GM12878 (cell line): ENCODE data around the gene RALGPS2. TPM values are rescaled to one million over a fixed set of nuclear protein-coding genes. Genes with fewer than 3 reads are reported as not detected.

Experiments used
- ATAC-seq: fragments of 200-7000 bp; cut with Tn5 transposase; 3 replicates; pipeline ENCODE4 v1.9.1; 2020; ENCODE audit warnings: mild to moderate bottlenecking, moderate library complexity
- BruUV-seq: library from RNA; stranded (reverse); fragments of 400-500 nt; replicated peaks from 2 replicates; lab custom pipeline; 2021; lab: Mats Ljungman, UMichigan
- CTCF ChIA-PET: fragments of 300-600 bp; sonication (Branson Sonifier 250); formaldehyde crosslinking; extraction: SDS; loops from one replicate; lab custom pipeline; 2021; ENCODE audit warnings: inconsistent platforms; lab: Yijun Ruan, JAX
- POLR2A ChIA-PET: fragments of 350-600 bp; formaldehyde crosslinking; extraction: SDS; loops from one replicate; lab custom pipeline; 2021; ENCODE audit warnings: inconsistent platforms; lab: Charles Lee
- RAD21 ChIA-PET: fragments of 300-600 bp; sonication (Branson Sonifier 250); formaldehyde crosslinking; loops from one replicate; lab custom pipeline; 2023; ENCODE audit warnings: antibody characterized with exemption; ENCODE audit not compliant: unreplicated experiment; lab: Charles Lee
- SMC1A ChIA-PET: fragments of 300-600 bp; sonication (Branson Sonifier 250); formaldehyde crosslinking; loops from one replicate; lab custom pipeline; 2023; ENCODE audit not compliant: unreplicated experiment, uncharacterized antibody; lab: Charles Lee
- DNase-seq: peaks from one replicate; pipeline ENCODE4 v3.0.0-alpha.2; 2011; ENCODE audit warnings: low read depth, low spot score
- FAIRE-seq: peaks from 3 replicates; lab custom pipeline; 2011; peaks lifted over from hg19 to GRCh38; lab: Jason Lieb, UNC
- H2AFZ ChIP-seq: 2 replicates; pipeline ENCODE4 v1.6.0; 2011; ENCODE audit warnings: low read depth, low read length, control low read depth; ENCODE audit not compliant: control insufficient read depth
- H3K27ac ChIP-seq: 2 replicates; pipeline ENCODE4 v1.5.1; 2011; ENCODE audit warnings: control low read depth; ENCODE audit not compliant: control insufficient read depth, insufficient read depth
- H3K27me3 ChIP-seq, 2 experiments: replicated peaks in 1 of 2; 2 replicates each; pipeline versions ENCODE4 v1.6.0 to v1.6.1; 2011; ENCODE audit warnings: low read length in 1 of 2; ENCODE audit not compliant: control insufficient read depth in 2 of 2, insufficient read depth in 2 of 2
- H3K36me3 ChIP-seq, 2 experiments: 2 replicates each; pipeline ENCODE4 v1.5.1; 2011; ENCODE audit warnings: low read length in 1 of 2; ENCODE audit not compliant: control insufficient read depth in 2 of 2, insufficient read depth in 2 of 2
- H3K4me1 ChIP-seq: 2 replicates; pipeline ENCODE4 v1.6.1; 2011; ENCODE audit warnings: mild to moderate bottlenecking, low read length, moderate library complexity, mixed read lengths; ENCODE audit not compliant: control insufficient read depth, insufficient read depth
- H3K4me2 ChIP-seq: 2 replicates; pipeline ENCODE4 v1.6.0; 2011; ENCODE audit warnings: control low read depth; ENCODE audit not compliant: control insufficient read depth, insufficient read depth
- H3K4me3 ChIP-seq: fragments of 200-600 bp; sonication (generic); 2 replicates; pipeline ENCODE4 v1.5.1; 2016
- H3K79me2 ChIP-seq: 2 replicates; pipeline ENCODE4 v1.6.0; 2011; ENCODE audit warnings: low read length; ENCODE audit not compliant: control insufficient read depth, insufficient read depth
- H3K9ac ChIP-seq: 2 replicates; pipeline ENCODE4 v1.8.0; 2011; ENCODE audit warnings: low read length, control low read depth, mixed read lengths; ENCODE audit not compliant: control insufficient read depth, insufficient read depth
- H3K9me3 ChIP-seq: replicated peaks from 3 replicates; pipeline ENCODE4 v1.5.1; 2011; ENCODE audit warnings: mild to moderate bottlenecking, low read length; ENCODE audit not compliant: control insufficient read depth, insufficient read depth
- H4K20me1 ChIP-seq: 2 replicates; pipeline ENCODE4 v1.6.0; 2011; ENCODE audit not compliant: control insufficient read depth, insufficient read depth
- BCL11A ChIP-seq: IDR thresholded peaks from 2 replicates; pipeline ENCODE4 v1.6.1; 2011; ENCODE audit warnings: low read depth, low read length
- HDAC2 ChIP-seq: fragments of 200-600 bp; sonication (generic); IDR thresholded peaks from 2 replicates; pipeline ENCODE4 v1.6.1; 2017
- JUNB ChIP-seq: IDR thresholded peaks from 2 replicates; pipeline ENCODE4 v1.6.1; 2016; ENCODE audit warnings: antibody characterized with exemption, mild to moderate bottlenecking
- MEF2A ChIP-seq: IDR thresholded peaks from 2 replicates; pipeline ENCODE4 v1.6.1; 2011; ENCODE audit warnings: low read depth, mild to moderate bottlenecking, low read length, moderate library complexity; ENCODE audit not compliant: insufficient read depth
- NFIC ChIP-seq: IDR thresholded peaks from 2 replicates; pipeline ENCODE4 v1.6.1; 2012; ENCODE audit warnings: low read depth, mild to moderate bottlenecking, inconsistent platforms, low read length, moderate library complexity
- NR2F1 ChIP-seq: fragments of 450-650 bp; conservative IDR thresholded peaks from 2 replicates; pipeline ENCODE4 v1.6.1; 2017; ENCODE audit warnings: mild to moderate bottlenecking
- PML ChIP-seq: IDR thresholded peaks from 2 replicates; pipeline ENCODE4 v1.6.1; 2012; ENCODE audit warnings: low read length, inconsistent platforms
- TAF1 ChIP-seq: IDR thresholded peaks from 2 replicates; pipeline ENCODE4 v1.6.1; 2011; ENCODE audit warnings: mild to moderate bottlenecking, low read depth, low read length, borderline replicate concordance
- TBL1XR1 ChIP-seq: IDR thresholded peaks from 2 replicates; pipeline ENCODE4 v1.6.1; 2012; ENCODE audit warnings: low read depth, low read length, improper control_type of control experiment
- ZNF207 ChIP-seq: fragments of 450-650 bp; IDR thresholded peaks from 2 replicates; pipeline ENCODE4 v1.6.1; 2014; ENCODE audit warnings: antibody characterized with exemption, mild to moderate bottlenecking, borderline replicate concordance
- ZNF622 ChIP-seq: fragments of 450-650 bp; IDR thresholded peaks from 2 replicates; pipeline ENCODE4 v1.6.1; 2017; ENCODE audit warnings: mild to moderate bottlenecking, inconsistent platforms
- WGBS: methylation state at CpG from one replicate; pipeline ENCODE4 v1.1.6; 2016; ENCODE audit warnings: low lambda C conversion rate; ENCODE audit not compliant: insufficient replicate concordance, insufficient coverage; ENCODE audit errors: missing lambda C conversion rate; 5-methylcytosine and 5-hydroxymethylcytosine counted together
- in situ Hi-C: fragments of 300-500 bp; cut with MboI; formaldehyde crosslinking; loops from 9 replicates; pipeline ENCODE4 v1.14.3; 2018; ENCODE audit warnings: mixed read lengths
- intact Hi-C: fragments of 100-400 bp; cut with micrococcal nuclease; formaldehyde crosslinking; loops from one replicate; pipeline ENCODE4 v1.14.2; 2022; ENCODE audit not compliant: unreplicated experiment
- polyA plus RNA-seq, 11 experiments: library from polyadenylated mRNA; depleted of rRNA in 4 of 11; unstranded in 6 of 11; stranded (reverse) in 5 of 11; fragments of >200 nt; fragmentation: Nextera tagmentation in 4 of 11; fragmentation: Illumina TruSeq in 1 of 11; extraction: Ambion mirVana in 4 of 11; extraction: Trizol in 1 of 11; gene quantifications; 1 replicate in 1 of 11; 2 replicates in 10 of 11; pipeline versions ENCODE4 v1.2.1 to v1.2.3, GENCODE V29; 2011 to 2016; ENCODE audit warnings: inconsistent platforms in 2 of 11, missing spikeins in 2 of 11, low read depth in 1 of 11
- total RNA-seq, 4 experiments: library from RNA; depleted of rRNA in 3 of 4; stranded (reverse); fragments of >200 nt in 3 of 4; fragmentation: Illumina TruSeq in 1 of 4; extraction: Trizol in 1 of 4; gene quantifications; 2 replicates each; pipeline versions ENCODE4 v1.2.1 to v1.2.3, GENCODE V29; 2013 to 2021
- TF ChIP-seq, protein P1 (sequence below): IDR thresholded peaks from 2 replicates; pipeline ENCODE4 v1.6.1; 2011; ENCODE audit warnings: borderline replicate concordance, low read depth, mild to moderate bottlenecking, moderate library complexity, mixed read lengths, low read length; ENCODE audit not compliant: insufficient read depth; ENCODE audit errors: extremely low read length
- TF ChIP-seq, protein P2 (sequence below): fragments of 450-650 bp; IDR thresholded peaks from 2 replicates; pipeline ENCODE4 v1.6.1; 2017; ENCODE audit warnings: mild to moderate bottlenecking, moderate library complexity

Gene RALGPS2
- total and polyA plus RNA-seq, 10 of the 15 experiments (the other 5 are each of a cell fraction or from before 2014, with no cell fraction given) = 0.08 to 3.7 (median 0.50) TPM

DNA sequence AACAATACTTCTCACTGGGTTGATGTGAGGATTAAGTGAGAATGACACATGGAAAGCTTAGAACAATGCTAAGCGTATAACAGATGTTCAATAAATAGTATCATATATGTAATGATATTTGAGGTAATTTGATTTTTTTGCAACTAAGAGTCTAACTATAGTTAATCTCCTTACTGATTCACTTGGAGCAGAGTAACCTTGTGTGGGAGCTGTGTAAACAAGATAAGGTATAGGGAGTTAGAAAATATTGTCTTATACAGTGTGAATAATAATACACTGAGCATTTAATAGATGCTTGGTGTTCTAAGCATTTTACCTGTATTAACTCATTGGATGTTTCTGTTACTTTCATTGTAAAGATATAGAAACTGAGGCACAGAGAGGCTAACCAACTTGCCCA lies 15.9 kb downstream of the RALGPS2 start (continued):
- TF ChIP-seq JUNB (no peak), TBL1XR1 (no peak), NFIC (no peak), NR2F1 (no peak), HDAC2 (no peak)
- TF ChIP-seq, protein P1, sequence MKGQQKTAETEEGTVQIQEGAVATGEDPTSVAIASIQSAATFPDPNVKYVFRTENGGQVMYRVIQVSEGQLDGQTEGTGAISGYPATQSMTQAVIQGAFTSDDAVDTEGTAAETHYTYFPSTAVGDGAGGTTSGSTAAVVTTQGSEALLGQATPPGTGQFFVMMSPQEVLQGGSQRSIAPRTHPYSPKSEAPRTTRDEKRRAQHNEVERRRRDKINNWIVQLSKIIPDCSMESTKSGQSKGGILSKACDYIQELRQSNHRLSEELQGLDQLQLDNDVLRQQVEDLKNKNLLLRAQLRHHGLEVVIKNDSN = no peak

DNA sequence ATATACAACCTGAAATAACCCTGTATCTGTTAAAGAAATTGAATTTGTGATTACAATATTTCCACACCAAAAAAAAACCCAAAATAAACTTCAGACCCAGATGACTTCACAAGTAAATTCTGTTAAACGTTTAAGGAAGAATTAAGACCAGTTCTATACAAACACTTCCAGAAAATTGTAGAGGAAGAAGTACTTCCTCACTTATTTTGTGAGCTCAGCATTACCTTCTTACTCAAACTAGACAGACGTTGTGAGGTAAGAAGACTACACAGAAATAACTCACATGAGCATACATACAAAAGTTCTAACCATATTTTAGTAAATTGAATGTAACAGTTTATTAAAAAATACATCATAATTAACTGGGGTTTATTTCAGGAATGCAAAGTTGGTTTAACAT lies 18.8 kb downstream of the RALGPS2 start:
- 30% methylated on average over 2 of the region's 2 CpGs for WGBS
- no TSS peak for BruUV-seq
- Histone ChIP-seq H3K9ac (no peak overlapping the region), H3K9me3 (no peaks in the 10 kb centered on the region), H3K4me2 (no peak overlapping the region), H3K79me2 (no peaks in the 10 kb centered on the region), H3K4me1 (no peaks in the 10 kb centered on the region), H3K27ac (no peak overlapping the region), H2AFZ (no peak overlapping the region), H3K4me3 (no peak overlapping the region), H4K20me1 (no peaks in the 10 kb centered on the region), H3K36me3 (no peaks in the 10 kb centered on the region), H3K27me3 (no peaks in the 10 kb centered on the region)
- FAIRE-seq (no peak), ATAC-seq (no peak), DNase-seq (no peak)
- TF ChIP-seq, protein P2, sequence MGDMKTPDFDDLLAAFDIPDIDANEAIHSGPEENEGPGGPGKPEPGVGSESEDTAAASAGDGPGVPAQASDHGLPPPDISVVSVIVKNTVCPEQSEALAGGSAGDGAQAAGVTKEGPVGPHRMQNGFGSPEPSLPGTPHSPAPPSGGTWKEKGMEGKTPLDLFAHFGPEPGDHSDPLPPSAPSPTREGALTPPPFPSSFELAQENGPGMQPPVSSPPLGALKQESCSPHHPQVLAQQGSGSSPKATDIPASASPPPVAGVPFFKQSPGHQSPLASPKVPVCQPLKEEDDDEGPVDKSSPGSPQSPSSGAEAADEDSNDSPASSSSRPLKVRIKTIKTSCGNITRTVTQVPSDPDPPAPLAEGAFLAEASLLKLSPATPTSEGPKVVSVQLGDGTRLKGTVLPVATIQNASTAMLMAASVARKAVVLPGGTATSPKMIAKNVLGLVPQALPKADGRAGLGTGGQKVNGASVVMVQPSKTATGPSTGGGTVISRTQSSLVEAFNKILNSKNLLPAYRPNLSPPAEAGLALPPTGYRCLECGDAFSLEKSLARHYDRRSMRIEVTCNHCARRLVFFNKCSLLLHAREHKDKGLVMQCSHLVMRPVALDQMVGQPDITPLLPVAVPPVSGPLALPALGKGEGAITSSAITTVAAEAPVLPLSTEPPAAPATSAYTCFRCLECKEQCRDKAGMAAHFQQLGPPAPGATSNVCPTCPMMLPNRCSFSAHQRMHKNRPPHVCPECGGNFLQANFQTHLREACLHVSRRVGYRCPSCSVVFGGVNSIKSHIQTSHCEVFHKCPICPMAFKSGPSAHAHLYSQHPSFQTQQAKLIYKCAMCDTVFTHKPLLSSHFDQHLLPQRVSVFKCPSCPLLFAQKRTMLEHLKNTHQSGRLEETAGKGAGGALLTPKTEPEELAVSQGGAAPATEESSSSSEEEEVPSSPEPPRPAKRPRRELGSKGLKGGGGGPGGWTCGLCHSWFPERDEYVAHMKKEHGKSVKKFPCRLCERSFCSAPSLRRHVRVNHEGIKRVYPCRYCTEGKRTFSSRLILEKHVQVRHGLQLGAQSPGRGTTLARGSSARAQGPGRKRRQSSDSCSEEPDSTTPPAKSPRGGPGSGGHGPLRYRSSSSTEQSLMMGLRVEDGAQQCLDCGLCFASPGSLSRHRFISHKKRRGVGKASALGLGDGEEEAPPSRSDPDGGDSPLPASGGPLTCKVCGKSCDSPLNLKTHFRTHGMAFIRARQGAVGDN = no peak
- no peak for TF ChIP-seq ZNF622
- no peak for TF ChIP-seq BCL11A
- no peak for TF ChIP-seq MEF2A
- TF ChIP-seq ZNF207 = no peak
- no peak for TF ChIP-seq PML
- TF ChIP-seq TAF1 = no peak
- ChIA-PET CTCF (no interaction called here), RAD21 (no interaction called here), SMC1A (interaction anchor here (0.7 kb wide), 1 partner anchor 48 kb away, joined by 3 read pairs; no protein-coding TSS in a partner anchor), POLR2A (no interaction called here)
- in situ Hi-C loops (no loop called here), intact Hi-C loops (no loop called here)
